GM12875 (cell line): ENCODE data around the gene SLC17A7.

Experiments used
- H3K4me3 ChIP-seq: one replicate; pipeline ENCODE4 v1.5.1; 2011; ENCODE audit warnings: low read depth, low read length, control low read depth
- CTCF ChIP-seq: IDR thresholded peaks from 2 replicates; pipeline ENCODE4 v1.5.1; 2011; ENCODE audit warnings: low read depth, mild to moderate bottlenecking, control low read depth, inconsistent platforms, low read length, moderate library complexity, borderline replicate concordance; ENCODE audit not compliant: insufficient read depth

The SLC17A7 gene

GRCh38 chr19:49441210-49441959 lies at the start of gene SLC17A7:
Gene SLC17A7, minus strand, starts transcription at chr19:49441527. Its CDS starts 148 bp downstream, at chr19:49441379.
- TF ChIP-seq CTCF, result no peak
- H3K4me3 ChIP-seq, result no peak within 1 kb of the TSS

- TF ChIP-seq CTCF, result no peak
- H3K4me3 ChIP-seq, result peak overlapping the region; percentile 85
These were observed 49.1 kb upstream of the SLC17A7 start for GRCh38 chr19:49490287-49491029.

GRCh38 chr19:49489601-49490167 lies 48.4 kb upstream of the SLC17A7 start:
- peak; percentile 70 for TF ChIP-seq CTCF
- H3K4me3 ChIP-seq, result peak overlapping the region; percentile 85

GRCh38 chr19:49488863-49489537 lies 47.7 kb upstream of the SLC17A7 start:
- no peak for TF ChIP-seq CTCF
- peak overlapping the region; percentile 85 for H3K4me3 ChIP-seq

- peak overlapping the region; percentile 85 for H3K4me3 ChIP-seq
- no peak for TF ChIP-seq CTCF
These were observed 46.9 kb upstream of the SLC17A7 start for GRCh38 chr19:49488046-49488862.

- H3K4me3 ChIP-seq, result peak within 1 kb of the TSS; percentile 85
- TF ChIP-seq CTCF, result no peak
These were observed 46.1 kb upstream of the SLC17A7 start, which contains the start of gene RPL13A for GRCh38 chr19:49487277-49488045. Gene RPL13A, plus strand, starts transcription at chr19:49487608. Its CDS starts 22 bp downstream, at chr19:49487630.
